Stimulated activated naive B cell treated with anti-CD40 and anti-IgM and Interleukin-4, amounts not matched to agents 10 μg/mL and 1 μg/mL and 100 μg/mL, for 72 hours (primary cell): ENCODE measurements around the gene POMP.
A peak's percentile ranks its signal among the peaks of the same experiment; 100 is the strongest.
"Not testable (repeated sequence)": the region's sequence is repeated elsewhere in the genome, so short reads cannot be mapped to it uniquely, and the experiment has no call there.

Source experiments
- ATAC-seq, 2 donors: fragments of 150-1000 bp; cut with Tn5 transposase; replicated peaks; 2 replicates each; pipeline ENCODE4 v1.10.0; 2021; ENCODE audit warnings: moderate library complexity in 1 of 2
- DNase-seq: peaks from one replicate; pipeline ENCODE4 v3.0.0; 2021
- H3K27ac Mint-ChIP-seq: one replicate; pipeline ENCODE4 v1.8.0; 2022; ENCODE audit warnings: mild to moderate bottlenecking, mixed read lengths
- H3K27me3 Mint-ChIP-seq, 2 donors: one replicate each; pipeline ENCODE4 v1.8.0; 2022; ENCODE audit warnings: mixed read lengths in 2 of 2
- H3K36me3 Mint-ChIP-seq, 2 donors: one replicate each; pipeline ENCODE4 v1.8.0; 2022; ENCODE audit warnings: mixed read lengths in 2 of 2, mild to moderate bottlenecking in 1 of 2
- H3K4me1 Mint-ChIP-seq, 2 donors: one replicate each; pipeline ENCODE4 v1.8.0; 2022; ENCODE audit warnings: mixed read lengths in 2 of 2, mild to moderate bottlenecking in 1 of 2
- H3K4me3 Mint-ChIP-seq, 2 donors: one replicate each; pipeline ENCODE4 v1.8.0; 2022; ENCODE audit warnings: mild to moderate bottlenecking in 2 of 2, mixed read lengths in 2 of 2, moderate library complexity in 1 of 2
- H3K9me3 Mint-ChIP-seq, 2 donors: one replicate each; pipeline ENCODE4 v1.8.0; 2022; ENCODE audit warnings: mixed read lengths in 2 of 2, mild to moderate bottlenecking in 1 of 2

The POMP gene

GRCh38 chr13:28693605-28694491, 34.9 kb downstream of the POMP start:
- ATAC-seq, DNase-seq, H3K9me3 Mint-ChIP-seq, H3K27me3 Mint-ChIP-seq, H3K4me3 Mint-ChIP-seq, H3K27ac Mint-ChIP-seq, H3K4me1 Mint-ChIP-seq: not testable (repeated sequence)
- H3K36me3 Mint-ChIP-seq = peaks cover 31 to 35% of the 10 kb centered on the region in 2 donors

GRCh38 chr13:28697441-28697840, 38.5 kb downstream of the POMP start:
- no peak for ATAC-seq
- Mint-ChIP-seq H3K36me3 (peaks cover 39 to 45% of the 10 kb centered on the region in 2 donors), H3K4me3 (no peak overlapping the region)

GRCh38 chr13:28699246-28699645, 40.3 kb downstream of the POMP start:
- ATAC-seq = no peak
- H3K27me3 Mint-ChIP-seq = no peaks in the 10 kb centered on the region
- H3K36me3 Mint-ChIP-seq = peaks cover 34 to 37% of the 10 kb centered on the region in 2 donors
- no peaks in the 10 kb centered on the region for H3K9me3 Mint-ChIP-seq
- no peak overlapping the region for H3K27ac Mint-ChIP-seq
- no peak for DNase-seq
- H3K4me1 Mint-ChIP-seq = peaks cover 0 to under 1% of the 10 kb centered on the region in 2 donors
- H3K4me3 Mint-ChIP-seq = no peak overlapping the region

More at GRCh38 chr13:28697441-28697840, 38.5 kb downstream of the POMP start:
- Mint-ChIP-seq H3K4me1 (no peaks in the 10 kb centered on the region), H3K27me3 (no peaks in the 10 kb centered on the region), H3K9me3 (no peaks in the 10 kb centered on the region), H3K27ac (no peak overlapping the region)
- DNase-seq = no peak

- Mint-ChIP-seq H3K9me3 (no peaks in the 10 kb centered on the region), H3K4me1 (peaks cover 9 to 19% of the 10 kb centered on the region in 2 donors), H3K27me3 (no peaks in the 10 kb centered on the region), H3K36me3 (peaks cover 16 to 26% of the 10 kb centered on the region in 2 donors), H3K4me3 (no peak overlapping the region), H3K27ac (no peak overlapping the region)
- ATAC-seq (no peak), DNase-seq (no peak)
These were observed 45.4 kb downstream of the POMP start for GRCh38 chr13:28704282-28704681.

- DNase-seq (no peak), ATAC-seq (peak in 1 of 2 donors; percentile 19)
- peaks cover 17 to 23% of the 10 kb centered on the region in 2 donors for H3K36me3 Mint-ChIP-seq
- no peak overlapping the region for H3K4me3 Mint-ChIP-seq
- H3K27me3 Mint-ChIP-seq = no peaks in the 10 kb centered on the region
- no peaks in the 10 kb centered on the region for H3K9me3 Mint-ChIP-seq
- peaks cover 9 to 24% of the 10 kb centered on the region in 2 donors for H3K4me1 Mint-ChIP-seq
- no peak overlapping the region for H3K27ac Mint-ChIP-seq
These were observed 46.0 kb downstream of the POMP start for GRCh38 chr13:28704919-28705318.

- H3K9me3 Mint-ChIP-seq = no peaks in the 10 kb centered on the region
- peaks cover 9 to 28% of the 10 kb centered on the region in 2 donors for H3K4me1 Mint-ChIP-seq
- no peak for DNase-seq
- no peak overlapping the region for H3K4me3 Mint-ChIP-seq
- peaks cover 17 to 22% of the 10 kb centered on the region in 2 donors for H3K36me3 Mint-ChIP-seq
- ATAC-seq = no peak
- no peaks in the 10 kb centered on the region for H3K27me3 Mint-ChIP-seq
- H3K27ac Mint-ChIP-seq = no peak overlapping the region
These were observed 46.6 kb downstream of the POMP start for GRCh38 chr13:28705461-28706083.

- Mint-ChIP-seq H3K4me1 (peaks cover 9 to 28% of the 10 kb centered on the region in 2 donors), H3K36me3 (peaks cover 13 to 20% of the 10 kb centered on the region in 2 donors), H3K4me3 (peak overlapping the region in 1 of 2 donors; percentile 53), H3K27me3 (no peaks in the 10 kb centered on the region), H3K9me3 (no peaks in the 10 kb centered on the region), H3K27ac (no peak overlapping the region)
- ATAC-seq (peak; percentile 99), DNase-seq (peak; percentile 38)
These were observed 48.9 kb downstream of the POMP start for GRCh38 chr13:28707629-28708427.

- Mint-ChIP-seq H3K36me3 (peaks cover 19 to 27% of the 10 kb centered on the region in 2 donors), H3K4me3 (no peak overlapping the region), H3K27ac (no peak overlapping the region), H3K4me1 (peaks cover 12 to 26% of the 10 kb centered on the region in 2 donors), H3K27me3 (no peaks in the 10 kb centered on the region), H3K9me3 (no peaks in the 10 kb centered on the region)
- DNase-seq (no peak), ATAC-seq (no peak)
These were observed 51.2 kb downstream of the POMP start for GRCh38 chr13:28710161-28710560.

- H3K36me3 Mint-ChIP-seq = peaks cover 13 to 17% of the 10 kb centered on the region in 2 donors
- DNase-seq = no peak
- no peaks in the 10 kb centered on the region for H3K27me3 Mint-ChIP-seq
- H3K4me3 Mint-ChIP-seq = no peak overlapping the region
- H3K27ac Mint-ChIP-seq = no peak overlapping the region
- ATAC-seq = no peak
- H3K9me3 Mint-ChIP-seq = no peaks in the 10 kb centered on the region
- H3K4me1 Mint-ChIP-seq = peaks cover 19 to 45% of the 10 kb centered on the region in 2 donors
These were observed 55.7 kb downstream of the POMP start for GRCh38 chr13:28714651-28715050.

- Mint-ChIP-seq H3K27me3 (no peaks in the 10 kb centered on the region), H3K27ac (no peak overlapping the region), H3K4me1 (peaks cover 19 to 38% of the 10 kb centered on the region in 2 donors), H3K4me3 (no peak overlapping the region), H3K36me3 (peaks cover 8 to 12% of the 10 kb centered on the region in 2 donors), H3K9me3 (no peaks in the 10 kb centered on the region)
- ATAC-seq = no peak
- DNase-seq = no peak
These were observed 57.6 kb downstream of the POMP start for GRCh38 chr13:28716511-28716910.

- Mint-ChIP-seq H3K4me1 (peaks cover 19 to 38% of the 10 kb centered on the region in 2 donors), H3K36me3 (peaks cover 8 to 12% of the 10 kb centered on the region in 2 donors), H3K27me3 (no peaks in the 10 kb centered on the region), H3K4me3 (peak overlapping the region; percentile 61 to 70), H3K9me3 (no peaks in the 10 kb centered on the region), H3K27ac (no peak overlapping the region)
- ATAC-seq (no peak), DNase-seq (no peak)
These were observed 58.2 kb downstream of the POMP start for GRCh38 chr13:28717170-28717569.

- ATAC-seq = peak; percentile 0 to 3
- Mint-ChIP-seq H3K27ac (peak overlapping the region; percentile 96), H3K4me1 (peaks cover 19 to 38% of the 10 kb centered on the region in 2 donors)
These were observed 59.2 kb downstream of the POMP start for GRCh38 chr13:28718196-28718542.

GRCh38 chr13:28718543-28719226, 59.8 kb downstream of the POMP start, which contains the start of gene SLC46A3:
Gene SLC46A3 (minus strand): TSS chr13:28718970. CDS start chr13:28717998, 972 bp downstream.
- Mint-ChIP-seq H3K4me3 (peak within 1 kb of the TSS; percentile 98), H3K4me1 (peaks cover 19 to 38% of the 10 kb centered on the region in 2 donors), H3K27me3 (no peaks in the 10 kb centered on the region), H3K9me3 (no peaks in the 10 kb centered on the region), H3K27ac (peak within 1 kb of the TSS; percentile 96), H3K36me3 (peaks cover 3 to 4% of the 10 kb centered on the region in 2 donors)
- ATAC-seq (peak; percentile 99), DNase-seq (peak; percentile 95)

More at GRCh38 chr13:28718196-28718542, 59.2 kb downstream of the POMP start:
- no peaks in the 10 kb centered on the region for H3K27me3 Mint-ChIP-seq
- peak overlapping the region; percentile 98 for H3K4me3 Mint-ChIP-seq
- no peaks in the 10 kb centered on the region for H3K9me3 Mint-ChIP-seq
- DNase-seq = no peak
- peaks cover 4 to 7% of the 10 kb centered on the region in 2 donors for H3K36me3 Mint-ChIP-seq
